Hindlimb muscle (tissue), 1 donor: ENCODE results near the gene PFKP. TPM values are rescaled to one million over a fixed set of nuclear protein-coding genes. Genes with fewer than 3 reads are reported as not detected.
A peak's percentile ranks its signal among the peaks of the same experiment; 100 is the strongest.
"Not testable (repeated sequence)": the region's sequence is repeated elsewhere in the genome, so short reads cannot be mapped to it uniquely, and the experiment has no call there.

Source experiments
- DNase-seq: peaks from one replicate; pipeline ENCODE4 v3.0.0-alpha.2; 2013
- polyA plus RNA-seq: library from polyadenylated mRNA; unstranded; fragments of 120-200 nt; gene quantifications from one replicate; pipeline ENCODE4 v1.2.1, GENCODE V29; 2013; ENCODE audit not compliant: insufficient read length

PFKP gene
- polyA plus RNA-seq, 1 donor = 30.4 TPM

DNA sequence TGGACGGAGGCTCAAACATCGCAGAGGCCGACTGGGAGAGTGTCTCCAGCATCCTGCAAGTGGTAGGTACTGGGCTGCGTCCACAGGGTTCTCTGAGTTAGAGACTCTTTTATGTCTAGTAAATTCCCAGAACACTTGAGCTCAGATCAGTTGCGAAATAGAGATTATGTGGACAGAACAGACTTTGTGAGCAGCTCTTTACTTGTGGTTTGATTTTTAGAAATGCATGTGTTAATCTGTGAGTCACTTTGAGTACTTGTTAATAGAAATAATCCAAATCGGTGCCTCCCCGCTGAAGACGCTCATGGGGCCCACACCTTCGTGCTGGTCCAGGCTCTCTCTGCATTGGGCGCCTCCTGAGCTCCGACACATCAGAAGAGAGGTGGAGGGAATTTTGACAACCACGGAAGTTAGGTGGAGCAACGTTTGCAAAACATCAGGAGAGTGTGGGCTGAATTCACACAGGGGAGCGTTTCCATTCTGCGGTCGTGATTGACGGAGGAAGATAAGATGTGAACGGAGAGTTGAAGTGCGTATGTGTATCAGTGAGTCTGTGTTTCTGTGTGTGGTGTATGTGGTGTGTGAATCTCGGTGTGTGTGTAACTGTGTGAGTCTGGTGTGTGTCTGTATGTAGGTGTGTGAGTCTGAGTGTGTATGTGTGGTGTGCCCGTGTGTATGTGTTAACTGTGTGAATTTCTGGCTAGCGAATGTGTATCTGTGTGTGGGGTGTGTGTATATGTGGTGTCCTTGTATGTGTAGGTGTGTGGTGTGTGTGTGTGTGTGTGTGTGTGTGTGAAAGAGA is 32.1 kb downstream of the PFKP start:
- DNase-seq = no peak

- DNase-seq = no peak
These were observed 32.9 kb downstream of the PFKP start for GRCh38 chr10:3100093-3100792.

DNA sequence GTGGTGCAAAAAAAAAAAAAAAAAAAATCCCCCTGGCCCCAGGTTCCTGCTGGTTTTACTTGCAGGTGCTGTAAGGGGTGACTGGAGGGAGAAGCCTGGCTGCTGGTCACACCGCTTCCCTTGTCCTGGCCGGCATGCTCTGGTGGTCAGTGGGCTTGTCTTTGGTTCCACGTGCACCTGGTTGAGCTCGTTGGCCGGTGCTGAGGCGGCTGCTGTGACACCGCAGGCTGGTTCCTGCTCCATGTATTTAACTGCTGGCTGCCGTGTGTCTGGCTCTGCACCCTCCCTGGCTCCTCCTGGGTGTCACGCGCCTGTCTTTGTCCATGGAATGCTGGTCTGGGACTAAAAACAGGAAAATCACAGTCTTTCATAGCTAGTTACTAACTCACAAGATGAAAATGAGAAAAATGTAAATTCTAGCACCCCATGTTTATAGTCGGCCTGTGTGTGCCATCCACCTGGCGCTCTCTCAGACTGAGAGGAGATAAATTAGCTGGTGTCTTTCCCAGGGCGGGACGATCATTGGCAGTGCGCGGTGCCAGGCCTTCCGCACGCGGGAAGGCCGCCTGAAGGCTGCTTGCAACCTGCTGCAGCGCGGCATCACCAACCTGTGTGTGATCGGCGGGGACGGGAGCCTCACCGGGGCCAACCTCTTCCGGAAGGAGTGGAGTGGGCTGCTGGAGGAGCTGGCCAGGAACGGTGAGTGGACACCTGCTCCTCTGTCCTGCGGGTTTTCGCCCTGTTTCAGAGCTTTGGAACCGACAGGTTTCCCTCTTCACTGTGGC is 33.7 kb downstream of the PFKP start:
- no peak for DNase-seq

- no peak for DNase-seq
These were observed 35.5 kb downstream of the PFKP start for GRCh38 chr10:3102720-3103427.

GRCh38 chr10:3103646-3104045 is 36.3 kb downstream of the PFKP start:
- DNase-seq = no peak

DNA sequence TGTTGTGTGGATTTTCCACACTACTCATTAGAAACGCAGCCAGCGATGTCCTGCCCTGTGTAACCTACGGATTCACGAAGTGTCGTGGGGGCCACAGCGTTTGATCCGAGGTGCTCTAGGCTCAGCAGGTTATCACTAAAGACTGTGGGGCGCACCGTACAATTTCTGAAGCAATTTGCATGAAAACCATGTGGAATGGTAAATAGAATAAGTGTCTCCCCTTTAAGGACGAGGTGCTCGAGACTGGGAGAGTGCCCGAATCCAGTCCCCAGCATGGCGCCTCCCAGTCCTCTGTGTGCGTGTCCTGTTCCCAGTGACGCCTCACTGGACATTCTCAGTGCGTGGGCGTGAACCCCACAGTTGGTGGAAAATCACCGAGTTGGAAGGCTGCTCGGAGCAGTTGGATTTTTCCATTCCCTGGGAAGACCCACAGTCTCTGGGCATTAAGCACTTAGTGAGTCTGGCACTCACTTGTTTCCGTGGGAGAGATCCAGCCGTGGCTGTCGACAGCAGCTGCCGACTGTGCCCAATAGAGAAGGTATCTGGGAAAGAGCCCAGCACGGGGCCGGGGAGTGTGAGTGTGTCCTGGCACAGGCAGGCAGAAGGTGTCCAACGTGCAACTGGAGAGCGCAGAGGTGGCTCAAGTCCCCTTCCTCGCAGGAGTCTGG is 37.0 kb downstream of the PFKP start:
- peak; percentile 59 for DNase-seq

- DNase-seq = no peak
These were observed 37.8 kb downstream of the PFKP start for GRCh38 chr10:3105166-3105565.

GRCh38 chr10:3105905-3106304 is 38.6 kb downstream of the PFKP start:
- no peak for DNase-seq

GRCh38 chr10:3106328-3106727 is 39.0 kb downstream of the PFKP start:
- not testable (repeated sequence) for DNase-seq

GRCh38 chr10:3106928-3107425 is 39.6 kb downstream of the PFKP start:
- DNase-seq = no peak

DNA sequence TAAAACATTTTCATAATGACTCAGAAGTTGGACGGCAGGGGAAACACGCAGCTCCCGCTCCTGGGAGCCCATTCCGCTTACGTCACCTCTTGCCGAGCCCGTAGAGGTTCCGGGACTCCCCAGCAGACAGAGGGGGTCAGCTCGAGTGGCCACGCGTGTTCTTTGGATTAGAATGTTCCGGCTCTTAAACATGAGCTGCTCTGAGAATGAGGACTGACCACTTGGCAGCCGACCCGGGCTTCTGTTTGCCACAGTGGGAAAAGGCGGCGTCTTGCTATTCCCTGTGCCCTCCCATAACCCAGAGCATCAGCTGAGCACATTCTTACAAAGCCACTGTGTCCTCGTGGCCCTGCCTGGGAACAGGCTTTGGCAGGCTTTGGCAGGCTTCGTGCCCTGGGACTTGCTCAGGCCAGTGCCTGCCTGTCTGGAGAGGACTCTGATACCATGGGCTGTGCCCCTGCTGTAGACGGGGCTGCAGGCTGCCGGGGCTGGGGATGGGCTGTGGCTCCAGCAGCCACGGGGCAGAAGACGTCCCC is 40.1 kb downstream of the PFKP start:
- peak; percentile 78 for DNase-seq

DNA sequence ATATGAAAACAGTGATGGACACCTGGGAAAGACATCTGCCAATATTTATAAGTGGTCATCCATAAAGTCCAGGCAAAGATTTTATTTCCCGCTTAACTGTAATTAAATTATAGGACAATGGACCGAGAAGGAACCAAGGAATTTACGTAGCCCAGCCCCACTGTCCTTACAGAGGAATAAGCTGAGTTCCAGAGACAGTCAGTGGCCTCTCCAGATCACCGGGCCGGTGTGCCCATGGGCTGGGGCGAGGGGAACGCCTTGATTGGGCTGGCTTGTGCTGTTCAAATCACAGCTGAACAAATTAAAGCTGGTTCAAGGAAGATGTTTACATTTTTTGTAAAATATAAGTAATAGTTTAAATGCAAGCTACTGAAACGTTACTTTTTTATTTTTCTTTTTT is 40.7 kb downstream of the PFKP start:
- DNase-seq = no peak

DNA sequence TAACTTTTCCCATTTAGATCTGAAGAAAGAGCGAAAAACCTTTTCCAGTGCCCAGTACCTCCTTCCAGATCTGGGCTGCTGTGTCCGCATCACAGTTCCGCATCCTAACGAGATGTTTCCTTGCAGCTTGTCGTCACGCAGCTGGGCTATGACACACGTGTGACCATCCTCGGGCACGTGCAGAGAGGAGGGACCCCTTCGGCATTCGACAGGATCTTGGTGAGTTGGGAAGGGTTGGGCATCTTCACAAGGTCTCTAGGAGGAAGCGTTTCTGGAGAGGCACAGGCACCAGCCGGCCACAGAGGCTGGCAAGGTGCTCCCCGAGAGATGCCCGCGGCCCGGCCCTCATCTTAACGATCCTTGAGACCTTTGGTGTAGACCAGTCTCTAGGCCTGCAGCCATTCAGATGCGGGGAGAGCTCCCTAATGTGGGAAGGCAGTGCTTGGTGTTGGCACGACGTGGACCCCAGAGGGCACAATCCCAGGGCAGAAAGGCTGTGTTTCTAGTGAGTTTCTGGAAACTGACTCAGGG is 41.3 kb downstream of the PFKP start:
- DNase-seq = no peak

DNA sequence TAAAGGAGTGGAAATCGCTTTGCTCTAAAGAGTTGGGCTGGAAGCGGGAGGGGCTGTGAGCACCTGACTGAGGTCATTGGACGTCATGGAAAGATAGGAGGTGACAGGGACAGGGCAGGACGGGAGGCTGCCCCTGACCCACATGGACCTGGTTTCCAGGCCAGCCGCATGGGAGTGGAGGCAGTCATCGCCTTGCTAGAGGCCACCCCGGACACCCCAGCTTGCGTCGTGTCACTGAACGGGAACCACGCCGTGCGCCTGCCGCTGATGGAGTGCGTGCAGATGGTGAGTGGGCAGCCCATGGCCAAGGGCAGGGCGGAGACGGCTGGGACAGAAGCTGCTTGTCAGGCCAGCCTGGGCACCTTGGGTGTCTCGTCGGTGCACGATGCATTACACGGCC is 41.8 kb downstream of the PFKP start:
- DNase-seq = no peak

DNA sequence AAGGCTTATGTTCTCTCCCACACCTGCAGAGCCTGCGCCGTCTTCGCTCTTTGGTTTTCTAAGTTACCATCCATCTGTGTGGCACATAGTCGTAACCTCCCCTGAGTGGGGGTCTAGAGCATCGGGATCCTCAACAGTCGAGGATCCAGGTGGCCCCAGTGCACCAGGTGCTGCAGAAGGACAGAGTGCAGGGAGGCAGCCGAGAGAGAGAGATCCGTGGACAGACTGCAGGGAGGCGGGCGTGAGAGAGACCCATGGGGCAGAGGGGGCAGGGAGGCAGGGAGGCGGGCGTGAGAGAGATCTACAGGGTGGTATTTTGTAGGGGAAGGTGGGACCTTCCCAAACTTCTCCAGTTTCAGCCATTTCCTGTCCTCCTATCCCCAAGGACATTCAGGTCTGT is 42.3 kb downstream of the PFKP start:
- DNase-seq = no peak

- no peak for DNase-seq
These were observed 43.7 kb downstream of the PFKP start for GRCh38 chr10:3110782-3111620.

DNA sequence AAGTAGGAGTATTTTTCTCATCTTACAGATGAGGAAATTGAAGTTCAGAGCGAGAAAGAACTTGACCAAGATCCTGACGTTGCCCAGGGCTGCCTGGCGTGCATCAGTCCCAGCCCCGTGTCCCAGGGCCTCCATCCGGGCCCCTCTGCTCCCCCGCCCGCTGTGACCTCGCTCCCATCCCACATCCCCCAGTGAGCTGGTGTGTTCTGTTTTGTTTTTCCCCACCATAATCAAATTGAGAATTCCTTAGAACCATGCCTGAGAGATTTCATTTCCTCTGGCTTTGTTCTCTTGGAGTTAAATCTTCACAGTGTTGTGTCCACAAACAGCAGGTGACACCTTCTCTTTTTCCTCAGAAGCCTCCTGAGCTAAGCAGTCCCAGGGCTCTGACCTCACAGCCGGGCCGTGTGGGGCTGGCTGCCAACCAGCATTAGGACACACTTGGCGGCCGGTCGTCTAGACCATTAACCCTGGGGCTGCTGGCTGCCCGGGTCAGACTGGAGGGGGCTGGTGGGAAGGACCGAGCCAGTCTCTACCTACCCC is 44.3 kb downstream of the PFKP start:
- no peak for DNase-seq

DNA sequence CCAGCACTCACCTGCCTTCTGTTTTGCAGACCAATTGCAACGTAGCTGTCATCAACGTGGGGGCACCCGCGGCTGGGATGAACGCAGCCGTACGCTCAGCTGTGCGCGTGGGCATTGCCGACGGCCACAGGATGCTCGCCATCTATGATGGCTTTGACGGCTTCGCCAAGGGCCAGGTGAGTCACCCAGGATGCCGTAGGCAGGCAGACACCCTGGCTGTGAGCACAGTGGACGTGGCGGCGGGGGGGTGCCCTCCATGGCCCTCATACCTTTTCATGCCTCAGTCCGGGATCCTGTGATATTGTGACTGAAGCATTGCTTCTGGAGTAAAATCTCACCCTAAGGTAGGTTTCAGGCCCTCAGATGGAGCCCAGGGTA is 46.0 kb downstream of the PFKP start:
- DNase-seq = no peak

DNA sequence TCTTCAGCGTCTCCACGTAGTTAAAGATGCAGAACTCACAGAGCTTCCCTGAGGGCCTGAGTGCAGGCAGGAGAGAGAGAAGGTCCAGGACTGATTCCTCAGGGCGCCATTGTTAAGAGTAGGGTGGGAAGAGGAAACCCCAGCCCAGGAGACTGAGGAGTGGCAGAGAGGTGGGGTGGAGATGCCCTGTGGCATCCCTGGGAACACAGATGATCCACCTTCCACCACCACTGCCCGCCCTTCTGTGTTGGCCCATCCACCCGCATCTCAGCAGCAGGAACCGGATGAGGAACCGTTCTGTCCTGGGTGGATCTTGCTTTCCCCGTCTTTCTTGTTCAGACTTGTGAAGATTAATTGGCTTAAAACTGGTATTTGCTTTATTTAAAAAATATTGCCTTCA is 48.3 kb downstream of the PFKP start:
- no peak for DNase-seq

- DNase-seq = no peak
These were observed 49.3 kb downstream of the PFKP start for GRCh38 chr10:3116508-3117100.
